AG08395 (cell line): Measurements from ENCODE around the gene DTX2.
"Not testable (repeated sequence)": the region's sequence is repeated elsewhere in the genome, so short reads cannot be mapped to it uniquely, and the experiment has no call there.

Source experiments
- DNase-seq: peaks from one replicate; pipeline ENCODE4 v3.0.0; 2012; ENCODE audit warnings: mixed read lengths, low spot score

The DTX2 gene

DNA sequence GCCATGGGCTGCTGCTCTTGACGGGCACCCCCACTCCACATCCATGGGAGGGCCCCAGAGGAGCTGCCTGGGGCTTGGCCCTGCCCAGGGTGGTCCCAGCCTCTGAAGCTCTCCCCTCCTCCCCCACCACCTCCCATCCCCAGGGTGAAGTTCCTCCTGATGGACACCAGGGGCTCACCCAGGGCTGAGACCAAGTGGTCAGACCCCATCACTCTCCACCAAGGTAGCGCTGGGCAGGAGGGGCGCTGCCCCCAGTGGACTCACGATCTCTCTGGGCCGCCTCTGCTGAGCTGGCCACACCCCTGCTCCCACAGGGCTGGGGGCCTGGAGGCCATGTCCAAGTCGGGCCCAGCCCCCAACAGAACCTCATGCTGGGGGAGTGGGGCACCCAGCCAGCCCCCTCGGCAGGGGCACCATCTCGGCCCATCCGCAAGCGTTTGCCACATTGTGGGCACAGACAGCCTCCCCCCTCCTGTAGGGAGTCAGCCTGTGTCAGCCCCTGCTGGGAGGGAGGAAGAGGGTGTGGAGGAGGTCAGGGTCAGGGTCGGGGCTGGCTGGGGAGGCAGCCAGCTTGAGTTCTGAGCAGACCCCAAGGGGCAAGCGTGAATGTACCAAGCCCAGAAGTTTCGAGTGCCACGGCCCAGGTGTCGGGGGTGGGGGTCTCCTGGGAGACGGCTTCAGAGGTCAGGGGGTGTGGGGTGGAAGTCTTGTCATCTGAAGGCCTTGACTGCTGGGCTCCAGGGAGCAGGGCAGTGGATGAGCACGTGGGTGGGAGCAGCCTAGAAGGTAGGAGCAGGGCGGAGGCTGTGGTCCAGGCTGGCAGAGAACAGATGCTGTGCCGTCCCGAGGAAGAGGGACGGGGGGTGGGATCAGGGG is 51.7 kb downstream of the DTX2 start:
- no peak for DNase-seq

DNA sequence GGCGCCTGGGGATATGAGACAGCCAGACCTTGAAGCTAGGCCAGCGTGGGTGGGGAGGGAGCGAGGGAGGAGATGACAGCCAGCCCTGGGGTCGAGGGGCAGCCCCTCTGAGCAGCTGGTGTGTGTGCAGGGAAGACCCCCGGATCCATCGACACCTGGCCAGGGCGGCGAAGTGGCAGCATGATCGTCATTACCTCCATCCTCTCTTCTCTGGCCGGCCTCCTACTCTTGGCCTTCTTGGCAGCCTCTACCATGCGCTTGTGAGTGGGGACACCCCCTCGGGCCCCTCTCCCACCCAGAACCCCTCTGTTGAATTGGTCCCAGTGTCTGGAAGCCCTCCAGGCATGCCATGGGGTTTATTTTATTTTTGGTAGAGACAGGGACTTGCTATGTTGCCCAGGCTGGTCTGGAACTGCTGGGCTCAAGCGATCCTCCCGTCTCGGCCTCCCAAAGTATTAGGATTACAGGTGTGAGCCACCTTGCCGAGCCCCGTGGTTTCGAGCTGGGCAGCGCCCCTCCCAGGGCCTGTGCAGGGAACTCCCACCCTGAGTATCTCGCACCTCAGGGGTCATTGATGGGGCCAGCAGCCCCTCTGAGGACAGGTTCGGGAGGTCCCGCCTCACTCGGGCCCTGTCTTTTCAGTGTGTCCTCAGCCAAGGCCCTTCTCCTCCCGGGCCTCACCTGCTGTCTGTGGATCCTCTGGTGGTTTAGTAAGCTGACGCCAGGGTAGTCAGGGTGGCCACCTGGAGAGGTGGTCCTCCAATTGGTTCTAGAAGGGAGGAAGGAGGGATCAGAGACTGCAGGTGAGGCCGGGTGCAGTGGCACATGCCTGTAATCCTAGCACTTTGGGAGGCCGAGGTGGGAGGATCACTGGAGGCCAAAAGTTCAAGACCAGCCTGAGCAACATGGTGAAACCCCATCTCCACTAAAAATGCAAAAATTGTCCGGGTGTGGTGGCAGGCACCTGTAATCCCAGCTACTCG is 52.6 kb downstream of the DTX2 start:
- no peak for DNase-seq

DNA sequence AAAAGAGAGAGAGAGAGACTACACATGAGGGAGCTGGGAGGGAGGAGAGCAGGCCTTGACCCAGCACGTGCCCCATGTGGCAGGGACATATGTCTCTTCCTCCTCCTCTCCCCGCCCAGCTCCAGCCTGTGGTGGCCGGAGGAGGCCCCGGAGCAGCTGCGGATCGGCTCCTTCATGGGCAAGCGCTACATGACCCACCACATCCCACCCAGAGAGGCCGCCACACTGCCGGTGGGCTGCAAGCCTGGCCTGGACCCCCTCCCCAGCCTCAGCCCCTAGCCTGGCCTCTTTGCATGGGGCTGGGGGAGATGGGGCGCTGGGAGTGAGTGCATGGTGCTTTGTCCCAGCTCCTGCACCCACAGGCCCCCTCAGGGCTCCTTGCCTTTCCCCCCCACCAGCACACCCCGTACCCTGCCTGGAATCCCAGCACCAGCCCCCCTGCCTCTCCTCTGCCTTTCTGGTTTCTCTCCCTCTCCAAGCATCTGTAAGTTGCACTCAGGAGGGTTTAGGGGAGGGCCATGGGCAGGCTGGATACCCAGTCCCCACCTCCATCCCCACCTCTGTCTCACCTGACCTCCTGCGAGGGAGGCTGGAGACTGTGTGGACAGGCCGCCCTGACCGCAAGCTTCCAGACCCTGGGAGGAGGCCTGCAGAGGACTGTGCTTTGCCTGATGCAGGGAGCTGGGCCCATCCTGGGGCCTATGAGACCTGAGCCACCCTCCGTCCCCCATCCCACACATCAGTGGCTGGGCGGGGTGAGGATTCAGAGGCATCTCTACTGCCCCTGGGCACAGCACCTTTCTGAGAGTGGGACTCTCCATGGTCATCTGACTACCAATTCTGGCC is 53.6 kb downstream of the DTX2 start:
- DNase-seq, result no peak

DNA sequence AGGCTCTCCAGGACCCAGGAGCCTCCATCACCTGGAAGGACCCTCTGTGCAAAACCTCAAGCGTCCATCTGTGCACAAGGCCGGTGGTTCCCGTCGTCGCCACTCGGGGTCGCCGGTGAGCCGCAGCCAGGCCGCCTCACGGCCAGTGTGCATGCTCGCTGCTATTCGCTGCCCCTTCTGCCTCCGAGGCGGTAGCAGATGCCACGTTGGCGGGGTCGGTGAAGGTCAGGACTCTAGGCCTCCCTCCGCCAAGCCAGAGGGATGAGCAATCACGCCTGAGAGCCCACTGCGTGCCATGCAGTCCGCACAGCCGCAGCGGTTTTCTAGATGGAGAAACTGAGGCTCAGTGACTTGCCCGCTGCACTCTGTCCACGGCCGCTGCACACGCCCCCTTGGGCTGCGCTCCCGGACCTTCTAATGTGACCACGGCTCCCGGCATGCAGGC is 54.5 kb downstream of the DTX2 start:
- peak; percentile 65 for DNase-seq

DNA sequence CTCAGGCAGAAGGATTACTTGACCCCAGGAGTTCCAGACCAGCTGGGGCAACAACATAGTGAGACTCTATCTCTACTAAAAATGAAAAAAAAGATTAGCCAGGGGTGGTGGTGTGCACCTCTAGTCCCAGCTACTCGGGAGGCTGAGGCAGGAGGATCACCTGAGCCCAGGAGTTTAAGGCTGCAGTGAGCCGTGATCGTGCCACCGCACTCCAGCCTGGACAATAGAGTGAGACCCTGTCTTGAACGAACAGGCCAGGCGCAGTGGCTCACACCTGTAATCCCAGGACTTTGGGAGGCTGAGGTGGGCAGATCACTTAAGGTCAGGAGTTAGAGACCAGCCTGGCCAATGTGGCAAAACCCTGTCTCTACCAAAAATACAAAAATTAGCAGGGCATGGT is 55.4 kb downstream of the DTX2 start:
- DNase-seq, result not testable (repeated sequence)

DNA sequence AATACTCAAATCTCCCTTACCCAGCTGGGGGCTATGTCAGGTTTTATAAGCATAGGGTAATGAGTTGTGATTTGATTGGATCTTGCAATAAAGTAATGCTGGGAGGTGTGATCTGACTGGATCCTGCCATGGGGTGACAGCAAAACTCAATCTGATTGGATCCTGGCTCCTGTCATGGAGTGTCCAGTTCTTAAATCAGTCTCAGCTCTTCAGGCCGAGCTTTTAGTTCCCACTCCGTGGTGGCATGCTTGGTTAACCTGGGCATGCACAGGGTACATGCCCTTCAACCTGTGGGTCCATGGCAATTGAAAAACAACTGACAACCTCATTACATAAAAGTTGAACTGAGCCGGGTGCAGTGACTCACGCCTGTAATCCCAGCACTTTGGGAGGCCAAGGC is 64.7 kb downstream of the DTX2 start:
- DNase-seq, result not testable (repeated sequence)

DNA sequence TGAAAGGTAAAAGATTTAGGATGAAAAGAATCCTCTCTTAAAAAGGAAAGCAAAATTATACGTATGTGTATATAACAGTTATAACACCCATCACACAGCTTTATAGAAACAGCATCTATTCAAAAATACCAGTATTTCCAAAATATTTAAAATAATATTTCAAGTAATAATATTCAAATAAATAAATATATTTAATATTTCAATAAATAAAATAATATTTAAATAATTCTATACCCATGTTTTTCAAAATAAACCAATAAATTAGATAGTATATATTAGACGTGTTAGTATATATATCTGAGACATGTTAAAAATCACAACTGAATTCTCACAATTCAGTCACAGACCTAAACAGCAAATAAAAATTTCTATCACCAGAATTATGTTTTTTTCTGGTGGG is 70.1 kb downstream of the DTX2 start:
- not testable (repeated sequence) for DNase-seq

DNA sequence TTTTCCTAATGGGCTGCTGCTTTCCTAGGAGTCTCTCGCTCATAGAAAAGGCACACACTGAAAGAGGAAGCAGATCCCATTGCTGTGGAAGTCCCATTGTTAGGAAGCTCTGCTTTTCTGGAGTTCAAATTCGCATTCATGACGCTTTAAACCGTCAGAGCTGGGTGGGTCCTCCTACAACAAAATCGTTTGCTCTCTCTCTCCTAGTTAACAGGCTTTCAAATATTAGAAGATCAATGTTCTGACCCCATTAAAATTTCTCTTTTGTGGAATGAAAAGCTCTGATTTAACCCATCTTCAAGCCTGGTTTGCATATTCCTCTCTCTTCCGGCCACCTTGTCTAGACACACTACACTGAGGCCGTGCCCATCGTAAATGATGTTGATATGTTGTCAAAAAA is 81.7 kb downstream of the DTX2 start, which contains the start of gene SPDYE16:
TSS of gene SPDYE16 (minus strand) at position 101 of the 400 bp plus-strand sequence. CDS start 1,838 bp downstream, outside the sequence.
- not testable (repeated sequence) for DNase-seq

DNA sequence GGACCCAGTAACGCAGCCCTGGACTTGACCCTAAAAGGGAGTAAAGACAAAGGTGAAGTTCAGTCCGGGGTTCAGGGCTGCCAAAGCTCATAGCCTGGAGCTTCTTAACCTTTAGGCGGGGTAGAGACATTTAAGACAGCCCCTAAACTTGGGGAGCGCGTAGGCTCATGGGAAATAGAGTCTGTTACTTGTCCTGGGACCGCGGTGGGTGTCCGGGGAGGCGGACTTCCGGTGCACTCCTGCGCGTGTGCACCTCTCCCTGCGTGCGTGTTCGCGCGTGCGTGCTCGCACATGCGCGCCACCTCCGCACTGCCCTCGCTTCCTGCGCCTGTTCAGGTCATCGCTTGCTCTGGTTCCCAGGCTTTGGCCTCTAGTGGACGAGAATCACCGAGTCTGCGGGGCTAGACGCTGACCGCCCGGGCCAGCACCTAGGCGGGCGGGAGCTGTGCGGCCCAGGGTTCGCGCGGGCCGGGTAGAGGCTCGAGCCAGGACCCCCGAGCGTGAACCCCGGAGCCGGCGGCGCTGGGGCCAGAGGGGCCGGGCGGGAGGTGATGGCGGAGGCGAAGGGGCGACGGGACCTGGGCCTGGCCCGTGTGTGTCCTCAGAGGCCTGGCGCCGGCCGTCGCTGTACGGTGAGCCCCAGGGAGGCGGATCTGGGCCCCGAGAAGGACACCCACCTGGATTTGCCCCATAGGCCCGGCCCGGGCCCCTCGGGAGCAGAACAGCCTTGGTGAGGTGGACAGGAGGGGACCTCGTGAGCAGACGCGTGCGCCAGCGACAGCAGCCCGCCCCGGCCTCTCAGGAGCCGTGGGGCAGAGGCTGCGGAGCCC is 87.7 kb downstream of the DTX2 start:
- peak; percentile 84 for DNase-seq

DNA sequence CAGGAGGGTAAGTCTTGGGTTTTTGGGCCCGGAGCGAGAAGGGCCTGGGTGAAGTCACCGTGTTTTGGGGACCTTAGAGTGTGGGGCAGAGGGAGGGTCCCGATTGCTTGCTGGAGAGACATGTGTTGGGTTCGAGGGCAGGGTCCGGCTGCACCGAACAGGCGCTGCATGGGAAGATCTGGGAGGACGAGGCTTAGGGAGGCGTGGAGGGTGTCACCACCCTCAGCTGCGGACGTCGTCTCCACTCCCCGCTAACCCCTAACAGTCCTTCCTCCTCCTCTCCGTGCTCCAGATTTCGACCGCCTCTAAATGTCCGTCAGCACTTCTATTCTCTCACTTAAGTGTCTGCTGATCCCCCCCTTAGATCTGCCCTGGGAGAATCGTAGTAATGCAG is 88.3 kb downstream of the DTX2 start:
- DNase-seq, result not testable (repeated sequence)

DNA sequence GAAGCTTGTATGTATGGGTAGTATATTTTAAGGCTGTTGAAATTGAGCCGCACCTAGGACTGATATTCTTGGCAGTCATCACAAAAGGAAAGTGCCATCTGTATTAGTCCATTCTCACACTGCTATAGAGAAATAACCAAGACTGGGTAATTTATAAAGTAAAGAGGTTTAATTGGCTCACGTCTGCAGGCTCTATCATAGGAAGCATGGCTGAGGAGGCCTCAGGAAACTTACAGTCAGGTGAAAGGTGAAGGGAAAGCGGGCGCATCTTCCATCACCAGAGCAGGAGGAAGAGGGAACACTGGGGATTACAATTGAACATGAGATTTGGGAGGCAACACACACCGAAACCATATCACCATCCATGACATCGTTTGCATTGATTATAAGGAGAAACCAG is 90.5 kb downstream of the DTX2 start:
- DNase-seq, result not testable (repeated sequence)
